KBM-7 (cell line): ENCODE measurements around the gene FGF16.
"Not testable (repeated sequence)": the region's sequence is repeated elsewhere in the genome, so short reads cannot be mapped to it uniquely, and the experiment has no call there.

Source experiments
- DNase-seq: peaks from one replicate; pipeline ENCODE4 v3.0.0-alpha.2; 2015
- in situ Hi-C: fragments of 300-500 bp; cut with MboI; formaldehyde crosslinking; loops from 2 replicates; pipeline ENCODE4 v1.14.3; 2020; ENCODE audit warnings: low sequenced_read_pairs, low pct_unique_long_range_greater_than_20kb, mixed read lengths

Gene FGF16

DNA sequence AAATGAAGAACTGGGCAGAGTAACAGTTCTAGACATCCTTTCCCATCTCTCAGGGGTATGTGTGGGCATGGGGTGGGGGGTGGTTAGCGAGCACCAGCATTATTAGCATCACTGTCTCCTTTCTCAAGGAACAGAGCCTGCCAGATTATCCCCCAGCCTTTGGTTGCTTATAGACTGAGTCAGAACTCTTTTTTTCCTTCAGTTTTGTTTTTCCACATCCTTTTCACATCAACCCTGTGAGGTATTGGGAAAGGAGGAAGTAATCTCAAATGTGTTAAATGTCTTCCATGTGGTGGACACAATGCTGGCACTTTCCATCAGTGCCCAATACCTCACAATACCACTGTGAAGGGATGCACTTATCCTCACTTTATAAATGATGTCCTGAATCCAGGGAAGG, 3.1 kb upstream of the FGF16 start:
- in situ Hi-C loops: no loop called here
- DNase-seq: no peak

DNA sequence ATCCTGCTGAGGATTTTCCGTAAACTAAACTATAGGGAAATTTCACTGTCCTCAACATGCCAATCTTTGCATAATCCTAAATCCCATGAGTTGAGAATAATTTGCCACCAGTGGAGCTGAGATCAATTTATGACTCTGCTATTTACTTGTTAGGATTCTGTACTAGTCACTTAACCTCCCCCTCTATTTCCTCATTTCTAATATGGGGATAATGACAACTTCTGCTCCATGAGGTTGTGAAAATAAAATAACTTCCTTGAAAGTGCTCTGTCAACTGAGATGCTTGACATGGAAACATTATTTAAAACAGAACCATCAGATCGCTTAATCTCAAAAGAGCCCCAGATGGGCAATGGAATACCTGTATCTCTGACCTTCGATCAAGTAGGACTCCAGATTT, 2.6 kb upstream of the FGF16 start:
- in situ Hi-C loops: no loop called here
- DNase-seq: no peak

GRCh38 chrX:77446029-77446585, 1.1 kb upstream of the FGF16 start:
- DNase-seq: no peak
- in situ Hi-C loops: no loop called here

GRCh38 chrX:77447653-77448569, 722 bp downstream of the FGF16 start:
- in situ Hi-C loops: no loop called here
- DNase-seq: no peak

- in situ Hi-C loops: no loop called here
- DNase-seq: no peak
These were observed 3.2 kb downstream of the FGF16 start for GRCh38 chrX:77450415-77450814.

DNA sequence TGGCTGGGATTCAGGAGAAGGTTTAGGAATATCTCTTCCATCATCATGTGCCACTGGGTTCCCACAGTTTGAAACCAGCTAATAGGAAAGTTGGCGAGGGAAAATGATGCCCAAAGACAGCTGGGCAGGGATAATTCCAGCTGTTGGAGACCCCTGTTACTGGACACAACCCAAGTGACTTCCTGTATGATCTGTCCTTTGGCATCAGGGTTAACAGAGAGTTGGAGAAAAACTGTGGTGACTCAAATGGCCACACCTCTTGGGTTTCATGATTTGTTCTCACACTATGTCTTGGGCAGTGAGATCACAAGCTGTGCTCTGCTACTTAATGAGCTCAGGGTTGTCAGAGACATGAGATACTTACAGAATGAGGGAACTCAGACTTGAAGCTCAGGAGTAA, 3.8 kb downstream of the FGF16 start:
- DNase-seq: no peak
- in situ Hi-C loops: no loop called here

- no peak for DNase-seq
- in situ Hi-C loops: no loop called here
These were observed 6.0 kb downstream of the FGF16 start for GRCh38 chrX:77453190-77453589.

DNA sequence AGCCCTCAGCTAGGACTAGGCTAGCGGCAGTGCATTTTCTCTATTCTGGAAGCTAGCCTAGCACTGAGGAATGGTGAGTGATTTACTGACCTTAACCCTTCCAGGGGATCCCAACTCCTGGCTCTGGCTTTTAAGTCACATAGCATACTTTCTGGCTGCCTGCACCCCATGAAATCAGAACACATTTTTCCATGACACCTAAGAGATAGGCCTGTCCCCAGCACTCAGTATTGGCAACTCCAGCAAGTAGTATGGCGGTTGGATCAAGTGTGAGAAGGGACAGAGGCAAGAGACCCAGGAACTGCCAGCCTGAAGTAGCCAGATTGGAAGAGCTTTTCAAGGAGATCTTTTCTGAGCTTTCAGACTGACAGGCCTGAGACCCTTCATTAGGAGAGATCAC, 8.2 kb downstream of the FGF16 start:
- DNase-seq: no peak
- in situ Hi-C loops: no loop called here

DNA sequence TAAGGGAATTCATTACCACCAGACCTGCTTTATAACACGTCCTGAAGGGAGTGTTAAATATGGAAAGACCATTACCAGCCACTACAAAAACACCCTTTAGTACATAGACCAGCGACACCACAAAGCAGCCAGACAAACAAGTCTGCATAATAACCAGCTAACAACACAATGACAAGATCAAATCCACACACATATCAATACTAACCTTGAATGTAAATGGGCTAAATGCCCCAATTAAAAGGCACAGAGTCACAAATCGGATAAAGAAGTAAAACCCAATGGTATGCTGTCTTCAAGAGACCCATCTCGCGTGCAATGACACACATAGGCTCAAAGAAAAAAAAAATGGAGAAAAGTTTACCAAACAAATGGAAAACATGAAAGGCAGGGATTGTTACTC, 36.9 kb downstream of the FGF16 start:
- in situ Hi-C loops: no loop called here

GRCh38 chrX:77493677-77494553, 46.7 kb downstream of the FGF16 start:
- no peak for DNase-seq
- in situ Hi-C loops: no loop called here

More for the DNA sequence above, 36.9 kb downstream of the FGF16 start:
- no peak for DNase-seq

DNA sequence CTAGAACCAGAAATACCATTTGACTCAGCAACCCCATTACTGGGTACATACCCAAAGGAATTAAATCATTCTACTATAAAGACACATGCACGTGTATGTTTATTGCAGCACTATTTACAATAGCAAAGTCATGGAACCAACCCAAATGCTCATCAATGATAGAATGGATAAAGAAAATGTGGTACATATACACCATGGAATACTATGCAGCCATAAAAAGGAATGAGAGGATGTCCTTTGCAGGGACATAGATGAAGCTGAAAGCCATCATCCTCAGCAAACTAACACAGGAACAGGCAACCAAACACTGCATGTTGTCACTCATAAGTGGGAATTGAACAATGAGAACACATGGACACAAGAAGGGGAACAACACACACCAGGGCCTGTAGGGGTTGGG, 53.0 kb downstream of the FGF16 start:
- in situ Hi-C loops: not testable (repeated sequence)

GRCh38 chrX:77502951-77503525, 55.8 kb downstream of the FGF16 start:
- in situ Hi-C loops: no loop called here
- peak; percentile 3 for DNase-seq

More for the DNA sequence above, 53.0 kb downstream of the FGF16 start:
- not testable (repeated sequence) for DNase-seq

GRCh38 chrX:77505227-77505626, 58.0 kb downstream of the FGF16 start:
- peak; percentile 53 for DNase-seq
- in situ Hi-C loops: no loop called here
